ENCODE measurements around the gene INPP5D.

GRCh38 chr2:233092432-233093165 is 32.5 kb downstream of the INPP5D start:
- TF ChIP-seq CTCF (IDR thresholded peaks at IDR 0.05): no peak
- TF ChIP-seq POLR2A (IDR thresholded peaks at IDR 0.05): no peak
